Jurkat, Clone E6-1 (cell line): ENCODE measurements around the gene NOS1AP.

Experiments
- DNase-seq: peaks from one replicate; pipeline ENCODE4 v3.0.0-alpha.2; 2011; ENCODE audit warnings: low read depth, low spot score
- H3K4me3 ChIP-seq: 2 replicates; pipeline ENCODE4 v1.5.1; 2011; ENCODE audit warnings: mild to moderate bottlenecking, low read length, control low read depth, moderate library complexity

Gene NOS1AP

DNA sequence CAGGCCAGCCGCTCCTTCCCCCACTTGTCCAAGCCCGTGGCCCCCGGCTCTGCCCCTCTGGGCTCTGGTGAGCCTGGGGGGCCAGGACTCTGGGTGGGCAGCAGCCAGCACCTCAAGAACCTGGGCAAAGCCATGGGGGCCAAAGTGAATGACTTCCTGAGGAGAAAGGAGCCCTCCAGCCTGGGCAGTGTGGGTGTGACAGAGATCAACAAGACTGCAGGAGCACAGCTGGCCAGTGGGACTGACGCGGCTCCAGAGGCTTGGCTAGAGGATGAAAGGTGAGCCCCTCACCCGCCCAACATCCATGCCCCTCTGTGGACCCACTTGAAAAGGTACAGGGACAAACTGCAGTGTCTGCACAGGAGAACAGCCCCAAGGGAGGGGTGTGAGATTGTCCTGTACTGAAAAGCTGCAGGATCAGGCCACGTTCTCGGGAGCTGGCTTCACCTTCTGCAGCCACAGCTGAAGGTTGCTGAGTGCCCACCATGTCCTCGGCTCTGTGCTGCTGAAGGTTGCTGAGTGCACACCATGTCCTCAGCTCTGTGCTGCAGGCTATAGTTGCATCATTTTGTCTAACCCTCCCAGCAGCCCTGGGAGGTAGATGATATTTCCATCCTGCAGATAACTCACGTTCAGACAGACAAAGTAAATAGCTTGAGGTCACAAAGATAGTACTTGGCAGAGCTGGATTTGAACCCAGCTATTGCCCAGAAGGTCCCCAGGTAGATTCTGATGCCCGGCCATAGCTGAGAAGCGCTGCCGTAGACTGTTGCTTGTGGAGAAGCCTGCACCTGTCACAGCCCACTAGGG is 312.7 kb downstream of the NOS1AP start:
- DNase-seq: no peak
- no peak overlapping the region for H3K4me3 ChIP-seq

DNA sequence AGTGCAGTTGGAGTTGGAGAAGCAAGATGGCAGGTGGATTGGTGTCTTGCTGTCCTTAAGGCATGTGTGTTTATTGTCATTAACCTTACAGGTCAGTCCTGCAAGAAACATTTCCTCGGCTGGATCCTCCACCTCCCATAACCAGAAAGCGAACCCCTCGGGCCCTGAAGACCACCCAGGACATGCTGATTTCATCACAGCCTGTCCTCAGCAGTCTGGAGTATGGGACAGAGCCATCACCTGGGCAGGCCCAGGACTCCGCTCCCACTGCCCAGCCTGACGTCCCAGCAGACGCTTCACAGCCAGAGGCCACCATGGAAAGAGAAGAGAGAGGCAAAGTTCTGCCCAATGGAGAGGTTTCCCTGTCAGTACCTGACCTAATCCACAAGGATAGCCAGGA is 313.6 kb downstream of the NOS1AP start:
- H3K4me3 ChIP-seq: no peak overlapping the region
- no peak for DNase-seq

DNA sequence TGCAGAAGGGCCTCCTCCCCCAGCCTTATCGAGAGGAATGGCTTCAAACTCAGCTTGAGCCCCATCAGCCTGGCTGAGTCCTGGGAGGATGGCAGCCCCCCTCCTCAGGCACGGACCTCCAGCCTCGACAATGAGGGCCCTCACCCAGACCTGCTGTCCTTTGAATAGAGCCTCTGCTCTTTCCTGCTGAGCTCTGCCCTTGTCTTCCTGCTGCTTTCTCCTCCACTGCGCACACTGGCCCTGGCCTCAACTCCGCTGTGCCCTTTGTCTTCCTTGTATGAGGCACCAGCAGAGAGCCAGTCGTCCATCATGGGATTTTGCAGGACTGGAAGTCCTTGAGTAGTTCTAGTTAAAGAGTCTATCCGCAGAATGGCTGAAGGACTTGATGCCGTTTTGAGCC is 314.0 kb downstream of the NOS1AP start:
- no peak for DNase-seq
- no peak overlapping the region for H3K4me3 ChIP-seq

DNA sequence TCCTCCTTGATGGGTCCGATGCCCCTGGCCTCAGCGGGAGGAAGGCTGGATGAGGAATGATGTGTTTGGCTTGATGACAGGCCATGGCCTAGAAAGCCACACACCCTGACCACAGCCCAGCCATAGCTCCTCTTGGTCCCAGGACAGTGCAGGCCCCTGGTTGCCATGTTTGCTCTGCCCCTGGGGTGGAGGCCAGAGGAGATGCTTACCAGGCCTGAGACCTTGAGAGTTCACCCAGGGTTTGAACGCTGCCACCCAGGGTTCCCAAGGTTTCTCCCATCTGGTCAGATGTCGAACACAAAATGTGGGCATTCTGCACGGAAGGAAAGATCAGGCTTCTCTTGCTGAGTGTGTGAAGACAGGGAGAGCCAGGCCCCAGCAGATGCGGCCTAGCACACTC is 314.6 kb downstream of the NOS1AP start:
- no peak overlapping the region for H3K4me3 ChIP-seq
- DNase-seq: no peak

DNA sequence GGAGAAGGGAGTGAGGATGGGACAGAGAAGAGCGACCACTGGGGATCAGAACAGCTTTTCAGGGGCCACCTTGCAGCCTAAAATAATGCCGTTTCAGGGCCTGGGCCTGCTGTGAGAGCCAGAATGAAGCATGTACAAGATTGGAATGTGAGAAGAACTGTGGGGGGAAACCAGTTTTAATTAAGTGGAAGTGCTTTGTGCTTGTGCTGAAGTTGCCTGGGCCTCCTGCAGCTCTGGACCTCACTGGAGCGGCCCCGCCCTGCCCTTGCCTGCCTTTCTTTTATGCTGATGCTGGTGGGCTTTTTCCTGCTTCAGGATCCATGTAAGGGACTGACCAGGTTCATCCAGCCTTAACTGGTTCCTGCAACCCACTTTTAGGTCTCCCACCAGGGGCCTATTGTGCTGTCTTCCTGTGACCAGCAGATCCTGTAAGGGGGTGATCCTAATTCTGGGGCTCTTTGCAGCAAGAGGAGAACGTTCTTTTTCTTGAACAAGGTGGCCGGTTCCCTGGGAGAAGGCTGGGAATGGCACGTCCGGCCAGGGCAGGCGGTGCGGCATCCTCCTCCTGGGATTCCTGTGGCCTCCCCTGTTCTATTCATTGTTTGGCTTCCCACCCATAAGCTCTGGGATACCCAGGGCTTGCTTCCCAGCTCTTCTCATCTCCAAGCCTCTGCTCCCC is 315.2 kb downstream of the NOS1AP start:
- DNase-seq: no peak
- no peak overlapping the region for H3K4me3 ChIP-seq

DNA sequence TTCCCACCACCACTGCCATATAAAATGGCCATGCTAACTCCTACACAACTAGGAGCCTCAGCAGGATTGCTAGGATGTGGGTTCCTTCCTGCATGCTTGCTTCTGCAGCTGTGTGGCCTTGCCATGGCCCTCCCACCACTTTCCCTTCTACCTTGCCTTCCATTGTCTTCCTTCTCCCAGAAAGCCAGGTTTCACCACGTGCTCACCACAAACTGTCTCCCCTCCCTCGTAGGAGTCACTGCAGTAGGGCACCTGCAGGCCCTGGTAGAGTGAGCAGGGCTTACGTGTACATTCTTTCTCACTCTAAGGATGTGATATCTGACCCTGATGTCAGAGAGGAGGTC is 315.8 kb downstream of the NOS1AP start:
- H3K4me3 ChIP-seq: no peak overlapping the region
- peak; percentile 28 for DNase-seq

DNA sequence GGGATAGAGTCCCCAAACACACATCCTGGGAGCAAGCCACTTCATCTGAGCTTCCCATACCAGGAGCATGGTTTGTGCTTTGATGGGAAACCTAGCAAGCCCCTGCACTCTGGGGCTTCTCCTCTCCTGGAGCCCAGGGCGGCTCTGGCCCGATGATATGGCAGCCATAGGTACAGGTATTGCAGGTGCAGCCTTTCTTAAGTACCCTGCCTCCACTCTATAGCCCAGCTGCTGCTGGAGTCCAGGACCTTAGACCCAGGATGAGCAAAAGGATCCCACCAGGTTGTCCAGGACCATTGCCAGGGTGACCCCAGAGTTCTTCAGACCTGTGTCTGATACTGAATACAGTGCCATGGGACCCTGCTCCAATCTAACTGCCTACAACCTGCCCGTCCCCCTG is 316.2 kb downstream of the NOS1AP start:
- no peak for DNase-seq
- no peak overlapping the region for H3K4me3 ChIP-seq

DNA sequence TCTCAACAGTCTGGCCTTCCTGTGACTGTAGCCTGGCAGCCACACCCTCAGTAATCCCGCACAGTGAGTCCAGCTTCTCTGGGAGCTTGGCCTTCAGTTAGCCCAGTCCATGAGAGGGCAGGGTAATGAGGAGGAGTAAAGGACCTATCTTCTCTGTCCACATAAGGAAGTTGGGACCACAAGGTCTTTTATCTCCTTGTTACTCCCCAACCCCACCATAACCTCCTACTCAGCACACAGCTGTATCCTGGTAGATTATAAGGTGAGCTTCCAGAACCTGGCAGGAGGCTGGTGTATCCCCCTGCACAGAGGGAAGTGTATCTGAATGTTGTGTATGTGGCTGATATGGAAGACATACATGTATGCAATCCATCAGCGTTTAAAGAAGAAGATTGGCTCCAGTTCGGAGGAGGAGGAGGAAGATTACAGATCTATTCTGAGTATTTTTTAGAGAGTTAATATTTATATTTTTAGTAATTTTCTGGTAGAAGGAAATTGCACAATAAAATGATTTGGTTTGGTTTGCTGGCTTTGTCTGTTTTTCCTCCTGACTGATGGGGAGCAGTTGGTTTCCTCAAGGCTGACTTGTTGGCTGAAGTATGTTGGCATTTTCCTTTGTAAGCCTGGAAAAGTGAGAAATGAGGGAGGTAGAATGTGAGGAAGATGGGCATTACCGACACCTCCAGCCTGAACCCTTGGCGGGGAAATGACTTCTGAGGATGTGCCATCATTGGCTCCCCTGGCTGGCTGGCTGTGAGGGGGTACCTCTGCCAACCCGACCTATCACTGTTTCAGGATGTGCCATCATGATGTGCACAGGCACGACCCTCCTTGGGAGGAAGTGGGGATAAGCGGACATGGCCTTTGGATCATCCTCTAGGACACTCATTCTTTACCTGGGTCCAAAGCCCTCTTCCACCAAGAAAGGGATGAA is 317.1 kb downstream of the NOS1AP start:
- DNase-seq: no peak
- H3K4me3 ChIP-seq: no peak overlapping the region

DNA sequence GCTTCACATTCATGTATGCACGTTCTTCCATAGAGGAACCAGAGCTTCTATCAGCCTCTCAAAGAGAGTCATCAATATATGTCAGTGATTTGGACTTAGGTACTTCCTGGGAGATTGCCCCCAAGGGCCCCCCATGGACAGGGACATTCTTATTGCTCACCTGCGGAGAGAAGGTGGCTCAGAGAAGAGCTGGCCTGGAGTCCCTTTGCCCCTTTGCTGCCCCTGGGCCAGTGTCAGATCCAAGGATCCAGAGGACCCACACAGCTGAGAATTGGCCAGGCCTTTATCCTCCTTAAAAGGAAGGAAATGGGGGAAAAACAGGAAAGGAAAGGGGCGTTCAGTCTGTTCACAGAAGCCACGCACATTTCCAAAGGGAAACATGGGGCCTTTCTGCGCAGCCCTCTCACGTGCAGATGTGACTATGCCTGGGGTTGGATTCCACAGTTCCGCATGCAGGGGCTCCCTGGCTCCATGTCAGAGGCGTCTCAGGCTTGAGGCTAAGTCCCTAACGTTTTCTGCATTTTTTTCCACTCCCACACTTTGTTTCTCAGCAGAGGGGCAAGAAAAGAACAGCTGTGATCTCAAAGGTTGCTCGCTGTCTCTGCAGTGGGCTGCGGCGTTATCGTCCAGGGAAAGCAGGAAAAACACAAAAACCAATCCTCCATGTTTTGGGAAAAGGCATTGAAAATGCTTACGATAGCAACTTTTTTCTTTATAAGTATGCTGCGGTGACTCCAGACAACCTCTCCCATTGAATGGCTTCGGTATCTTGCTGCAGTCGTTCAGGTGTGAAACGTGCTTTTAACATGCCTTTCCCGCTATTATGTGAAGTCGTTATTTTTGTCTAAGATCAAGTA is 318.0 kb downstream of the NOS1AP start:
- no peak overlapping the region for H3K4me3 ChIP-seq
- DNase-seq: no peak

DNA sequence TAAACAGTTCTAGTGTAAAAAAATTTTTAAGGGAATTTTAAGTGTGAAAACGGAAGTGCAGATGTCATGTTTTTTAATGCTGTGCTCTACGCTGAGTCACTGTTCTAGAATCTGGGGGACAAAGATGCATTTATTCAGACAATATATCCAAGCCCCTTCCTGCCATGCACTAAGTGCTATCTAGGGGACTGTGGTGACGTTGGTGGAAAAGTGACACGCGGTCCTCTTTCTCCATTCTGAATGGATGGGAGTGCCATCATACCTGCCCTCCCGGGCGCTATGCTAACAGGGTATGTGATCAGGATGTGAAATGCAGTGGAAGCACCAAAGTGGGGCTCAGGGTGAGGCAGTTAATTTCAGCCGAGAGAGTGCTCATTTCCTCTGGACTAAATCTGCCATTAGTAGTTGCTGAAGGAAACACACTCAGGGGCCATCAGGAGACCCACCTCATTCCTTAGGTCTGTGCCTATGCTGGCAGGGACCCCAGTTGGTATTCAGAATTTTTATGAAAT is 318.6 kb downstream of the NOS1AP start:
- DNase-seq: no peak
- H3K4me3 ChIP-seq: no peak overlapping the region

DNA sequence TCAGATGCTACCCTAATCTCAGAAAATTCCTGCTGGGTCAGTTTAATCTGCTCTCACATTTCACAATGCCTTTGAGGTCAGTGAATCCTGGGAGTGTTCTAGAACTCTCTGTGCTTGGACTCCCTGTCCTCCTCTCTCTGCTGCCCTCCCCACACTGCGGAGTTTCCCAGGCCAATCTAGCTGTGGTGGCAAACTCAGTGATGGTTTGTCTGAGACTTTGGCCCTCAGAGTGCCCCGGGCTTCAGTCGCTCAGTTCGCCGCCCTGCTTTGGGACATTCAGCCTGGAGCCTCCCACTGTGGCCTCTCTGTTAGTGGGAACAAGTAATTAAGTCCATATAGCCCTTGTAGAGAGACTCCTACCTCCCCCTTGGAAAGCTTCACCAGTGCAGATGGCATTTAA is 319.1 kb downstream of the NOS1AP start:
- no peak overlapping the region for H3K4me3 ChIP-seq

DNA sequence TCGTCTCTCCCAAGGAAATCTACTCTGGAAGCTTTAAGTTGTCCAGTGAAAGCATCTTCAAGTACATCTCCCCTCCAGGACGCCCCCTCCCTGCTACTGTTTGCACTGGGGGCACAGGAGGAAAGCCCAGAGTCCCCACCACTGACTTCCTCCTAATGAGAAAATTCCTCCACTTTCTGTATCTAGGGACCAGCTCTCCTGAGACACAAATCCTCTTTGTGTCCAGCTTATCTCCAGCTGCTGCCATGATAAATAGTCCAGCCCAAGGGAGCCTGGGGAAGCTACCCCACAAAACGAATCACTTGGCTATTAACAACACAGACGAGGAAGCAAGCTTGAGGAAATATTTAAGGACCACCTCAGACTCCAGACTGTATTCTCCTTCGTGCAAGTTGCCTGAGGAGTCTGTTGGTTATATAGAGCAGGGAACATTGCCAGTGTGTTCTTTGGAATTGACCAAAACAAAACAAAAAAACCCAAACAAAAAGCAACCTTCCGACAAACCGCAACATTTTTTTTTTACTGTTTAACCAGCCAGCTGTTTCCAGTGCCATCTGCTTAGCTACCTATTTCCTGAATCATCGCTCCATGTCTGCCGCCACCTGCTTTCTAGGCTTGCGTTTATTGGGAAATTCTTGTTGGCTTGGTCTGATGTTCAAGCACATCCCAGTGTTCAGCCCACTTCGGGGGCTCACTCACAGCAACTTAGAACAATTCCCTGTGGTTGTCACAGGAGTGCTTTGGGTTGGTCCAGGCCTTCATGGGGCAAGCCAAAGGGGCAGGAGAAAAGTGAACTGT is 319.7 kb downstream of the NOS1AP start:
- H3K4me3 ChIP-seq: no peak overlapping the region
- DNase-seq: peak; percentile 63

More for the DNA sequence above, 319.1 kb downstream of the NOS1AP start:
- DNase-seq: no peak

DNA sequence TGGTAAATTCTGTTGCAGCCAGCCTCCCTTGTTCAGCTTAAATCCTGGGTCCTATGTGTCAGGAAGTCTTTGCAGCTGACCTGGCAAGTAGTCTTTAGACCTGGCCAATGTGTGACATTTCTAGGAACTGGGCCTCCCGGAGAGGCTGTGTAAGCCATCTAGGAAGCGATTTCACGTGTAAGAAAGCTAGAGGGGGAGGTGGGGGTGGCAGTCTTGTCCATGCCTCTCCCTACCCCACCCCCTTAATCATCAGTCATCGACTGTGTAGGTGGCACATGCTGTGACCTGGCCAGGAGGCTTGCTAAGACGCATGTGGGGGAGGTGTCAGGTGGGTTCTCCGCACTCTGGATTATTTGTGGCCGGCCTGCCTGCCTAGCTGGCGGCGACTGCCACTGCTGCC is 320.5 kb downstream of the NOS1AP start:
- H3K4me3 ChIP-seq: no peak overlapping the region
- DNase-seq: no peak

DNA sequence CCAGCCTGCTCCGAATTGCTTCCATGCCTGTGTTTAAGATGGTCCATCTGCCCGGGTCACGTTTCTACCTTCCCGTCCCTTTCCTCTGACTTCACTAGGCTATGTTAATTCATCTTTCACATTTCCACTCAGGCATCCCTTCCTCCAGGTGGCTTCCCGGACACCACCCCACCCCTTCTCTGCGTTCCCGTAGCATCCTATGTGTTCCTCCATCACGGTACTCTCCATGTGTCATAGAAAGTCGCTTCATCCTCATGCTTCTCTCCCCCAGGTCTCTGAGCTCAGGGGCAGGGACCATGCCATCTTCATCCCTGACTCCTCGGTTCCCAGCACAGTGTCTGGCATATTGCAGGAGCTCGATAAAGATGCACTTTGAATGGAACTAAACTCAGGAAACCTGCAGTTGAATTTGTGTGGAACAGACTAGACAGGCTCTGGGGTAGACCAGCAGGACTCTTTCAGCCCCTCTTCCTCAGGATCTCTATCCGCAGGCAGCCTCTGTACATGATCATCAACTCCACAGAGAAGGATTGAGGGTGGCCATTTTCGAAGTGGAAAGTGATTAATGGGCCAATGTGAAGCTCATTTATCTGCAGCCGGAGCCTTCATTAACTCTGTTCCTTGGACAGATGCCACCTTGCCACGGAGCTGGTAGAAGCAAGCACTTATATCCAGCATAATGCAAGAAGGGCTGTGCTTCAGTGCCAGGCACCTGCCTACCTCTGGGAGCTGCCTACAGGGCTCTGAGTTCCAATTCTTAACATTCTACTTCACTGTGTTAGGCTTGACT is 321.1 kb downstream of the NOS1AP start:
- no peak overlapping the region for H3K4me3 ChIP-seq
- DNase-seq: no peak

DNA sequence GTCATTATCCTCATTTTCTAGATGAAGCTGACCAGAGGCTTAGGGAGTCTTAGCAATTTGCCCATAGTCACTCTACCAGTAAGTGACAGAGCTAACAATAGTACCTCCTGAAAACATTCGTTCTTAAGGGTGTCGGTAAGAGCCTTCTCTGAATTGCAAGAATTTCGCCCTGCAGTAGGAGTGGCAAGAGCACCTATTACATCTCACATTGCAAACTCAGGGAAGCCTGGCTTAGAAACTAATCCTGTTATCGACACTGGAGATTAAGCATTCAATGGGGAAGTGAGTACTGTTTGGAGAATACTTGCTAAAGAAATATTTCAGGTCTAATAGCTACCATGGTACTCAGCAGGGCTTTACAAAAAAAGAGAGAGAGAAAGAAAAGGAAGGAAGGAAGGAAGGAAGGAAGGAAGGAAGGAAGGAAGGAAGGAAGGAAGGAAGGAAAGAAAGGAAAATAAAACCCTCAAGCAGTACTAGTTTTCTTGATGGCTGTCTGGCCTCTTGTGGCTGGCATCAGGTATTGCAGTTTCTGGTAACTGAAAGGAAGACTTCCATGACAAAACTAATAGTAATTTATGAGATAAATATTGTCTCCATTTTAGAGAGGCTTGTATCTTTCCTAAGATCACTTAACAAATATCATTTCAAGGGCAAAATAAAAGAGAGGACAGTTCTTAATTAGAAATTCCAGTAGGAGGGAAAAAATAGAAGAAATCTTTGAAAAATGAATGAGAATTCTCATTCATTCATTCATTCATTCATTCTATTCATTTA is 322.5 kb downstream of the NOS1AP start:
- no peak overlapping the region for H3K4me3 ChIP-seq
- DNase-seq: peak; percentile 37

DNA sequence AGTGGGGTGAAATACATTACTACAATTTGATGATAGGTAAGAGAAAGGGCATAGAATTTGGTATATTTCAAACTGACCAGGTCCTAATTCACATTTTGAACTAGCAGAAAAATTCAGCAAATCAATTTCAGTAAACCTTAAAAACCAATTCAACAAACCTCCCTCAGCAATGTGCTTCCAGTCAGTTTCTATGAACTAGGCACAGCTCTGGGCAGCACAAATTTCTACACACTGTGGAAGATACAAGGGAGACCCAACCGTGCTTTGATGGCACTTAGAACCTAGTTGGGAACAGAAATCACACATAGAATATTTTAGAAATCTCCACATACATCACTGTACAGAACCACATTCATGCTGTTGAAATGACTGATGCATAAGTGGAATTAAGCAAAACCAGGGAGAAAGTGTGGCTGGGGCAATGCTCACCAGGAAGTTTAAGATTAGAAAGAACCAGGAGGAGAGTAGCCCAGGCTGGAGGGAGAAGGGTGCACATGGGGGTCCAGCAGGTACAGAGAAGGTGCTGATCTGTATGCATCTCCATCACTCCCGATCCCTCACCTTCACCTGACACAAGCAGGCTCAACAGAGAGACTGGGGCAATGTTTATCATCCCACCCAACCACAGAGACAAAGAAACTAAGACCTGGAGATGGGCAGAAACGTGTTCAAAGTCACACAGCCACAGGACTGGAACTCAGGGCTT is 326.9 kb downstream of the NOS1AP start:
- H3K4me3 ChIP-seq: no peak overlapping the region
- no peak for DNase-seq
